ENCODE measurements around the gene PTK7.

PTK7 gene

GRCh38 chr6:43146709-43147688, 70.9 kb downstream of the PTK7 start:
- DNase-seq (ENCODE audit: low read depth): no peak

- DNase-seq (ENCODE audit: low read depth): no peak
These were observed 71.8 kb downstream of the PTK7 start for GRCh38 chr6:43147691-43148477.

DNA sequence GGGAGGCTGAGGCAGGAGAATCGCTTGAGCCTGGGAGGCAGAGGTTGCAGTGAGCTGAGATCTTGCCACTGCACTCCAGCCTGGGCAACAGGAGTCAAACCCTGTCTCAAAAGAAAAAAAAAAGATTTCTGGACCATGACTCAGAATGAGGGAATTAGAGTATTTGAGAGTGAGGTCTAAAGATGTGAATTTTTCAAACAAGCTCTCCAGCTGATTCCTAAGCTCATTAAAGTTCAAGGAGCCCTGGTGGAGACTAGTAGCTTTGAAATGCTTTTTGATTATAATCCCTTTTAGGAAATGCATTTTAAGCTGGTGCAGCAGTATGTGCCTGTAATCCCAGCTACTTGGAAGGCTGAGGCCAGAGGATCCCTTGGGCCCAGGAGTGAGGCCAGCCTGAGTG, 73.2 kb downstream of the PTK7 start:
- no peak for DNase-seq (ENCODE audit: low read depth)

DNA sequence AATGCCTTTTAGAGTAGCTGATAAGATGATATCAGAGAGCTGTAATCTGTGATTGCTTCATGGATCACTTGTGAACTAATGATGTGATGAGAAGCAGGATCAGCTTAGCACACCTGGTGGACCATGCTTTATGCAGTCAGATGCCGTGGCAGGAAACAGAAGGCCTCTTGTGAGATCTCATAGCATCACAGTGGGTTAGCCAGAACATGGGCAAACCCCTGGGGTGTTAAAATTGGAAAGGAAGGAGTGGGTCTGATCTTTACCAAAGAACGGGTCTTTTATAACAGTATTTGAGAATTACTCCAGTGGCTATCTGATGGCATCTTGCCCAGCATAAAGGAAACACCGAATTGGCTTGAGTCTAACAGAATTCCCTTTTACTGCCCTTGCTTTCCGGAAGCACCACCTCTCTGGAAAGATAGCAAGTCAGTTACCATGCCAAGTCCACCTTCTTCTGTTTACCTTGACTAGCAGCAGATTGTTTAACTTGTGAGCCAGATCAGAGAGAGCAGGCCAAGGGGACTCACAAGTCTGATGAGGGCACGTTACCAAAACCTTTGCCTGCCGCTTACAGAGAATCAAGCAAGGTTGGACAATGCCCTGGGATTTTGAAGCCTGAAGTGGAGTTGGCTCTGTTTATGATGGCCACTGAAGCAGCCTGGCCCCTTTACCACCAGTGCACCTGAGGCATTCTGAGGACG, 74.1 kb downstream of the PTK7 start:
- DNase-seq (ENCODE audit: low read depth): no peak

DNA sequence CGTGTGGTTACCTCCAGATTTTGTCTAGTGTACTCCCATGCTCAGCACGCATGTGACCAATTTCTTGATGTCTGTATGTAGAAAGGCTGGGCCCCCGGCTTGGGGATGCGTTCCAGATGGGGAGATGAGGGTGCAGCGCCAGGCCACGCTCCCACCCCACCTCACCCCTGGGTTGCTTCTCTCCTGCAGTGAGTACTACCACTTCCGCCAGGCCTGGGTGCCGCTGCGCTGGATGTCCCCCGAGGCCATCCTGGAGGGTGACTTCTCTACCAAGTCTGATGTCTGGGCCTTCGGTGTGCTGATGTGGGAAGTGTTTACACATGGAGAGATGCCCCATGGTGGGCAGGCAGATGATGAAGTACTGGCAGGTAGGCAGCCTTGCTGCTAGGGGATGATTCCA, 83.5 kb downstream of the PTK7 start:
- DNase-seq (ENCODE audit: low read depth): no peak

DNA sequence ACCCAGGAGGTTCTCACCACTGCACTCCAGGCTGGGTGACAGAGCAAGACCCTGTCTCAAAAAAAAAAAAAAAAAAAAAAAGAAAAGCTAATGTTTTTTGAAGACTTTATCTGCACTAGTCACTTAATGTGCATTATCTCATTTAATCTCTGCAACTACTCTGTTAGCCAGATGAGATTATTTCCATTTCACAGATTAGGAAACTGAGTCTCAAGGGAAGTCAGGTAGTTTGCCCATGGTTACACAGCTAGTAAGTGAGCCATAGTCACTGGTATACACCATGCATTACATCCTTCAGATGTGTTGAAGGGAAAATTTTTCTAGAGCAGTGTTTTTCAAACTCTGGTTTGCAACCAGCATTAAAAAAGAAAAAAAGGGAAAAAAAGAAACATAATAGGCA, 87.8 kb downstream of the PTK7 start:
- DNase-seq (ENCODE audit: low read depth): no peak

DNA sequence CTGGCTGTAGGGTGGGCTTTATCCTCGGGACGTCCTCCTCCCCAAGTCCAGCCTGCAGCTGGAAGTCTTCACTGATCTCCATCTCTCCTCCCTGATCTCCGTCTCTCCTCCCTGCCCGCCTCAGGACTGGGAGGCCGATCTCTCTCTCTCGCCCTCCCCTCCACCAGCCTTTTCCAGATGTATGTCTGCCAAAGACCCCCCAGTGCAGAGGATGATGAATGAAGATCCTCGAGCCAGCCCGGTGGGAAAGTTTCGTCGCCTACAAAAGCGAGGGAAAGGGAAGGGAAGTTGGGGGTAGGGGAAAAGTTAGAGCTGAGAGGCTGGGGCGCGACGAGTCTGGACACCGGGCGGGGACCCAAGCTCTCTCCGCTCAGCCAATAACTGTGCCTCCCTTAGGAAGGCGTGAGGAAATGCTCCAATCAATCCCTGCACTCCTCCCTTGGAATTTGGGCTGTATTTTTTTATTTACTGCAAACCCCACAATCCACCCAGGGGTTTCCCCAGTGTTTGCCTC, 94.4 kb downstream of the PTK7 start:
- DNase-seq (ENCODE audit: low read depth): no peak

DNA sequence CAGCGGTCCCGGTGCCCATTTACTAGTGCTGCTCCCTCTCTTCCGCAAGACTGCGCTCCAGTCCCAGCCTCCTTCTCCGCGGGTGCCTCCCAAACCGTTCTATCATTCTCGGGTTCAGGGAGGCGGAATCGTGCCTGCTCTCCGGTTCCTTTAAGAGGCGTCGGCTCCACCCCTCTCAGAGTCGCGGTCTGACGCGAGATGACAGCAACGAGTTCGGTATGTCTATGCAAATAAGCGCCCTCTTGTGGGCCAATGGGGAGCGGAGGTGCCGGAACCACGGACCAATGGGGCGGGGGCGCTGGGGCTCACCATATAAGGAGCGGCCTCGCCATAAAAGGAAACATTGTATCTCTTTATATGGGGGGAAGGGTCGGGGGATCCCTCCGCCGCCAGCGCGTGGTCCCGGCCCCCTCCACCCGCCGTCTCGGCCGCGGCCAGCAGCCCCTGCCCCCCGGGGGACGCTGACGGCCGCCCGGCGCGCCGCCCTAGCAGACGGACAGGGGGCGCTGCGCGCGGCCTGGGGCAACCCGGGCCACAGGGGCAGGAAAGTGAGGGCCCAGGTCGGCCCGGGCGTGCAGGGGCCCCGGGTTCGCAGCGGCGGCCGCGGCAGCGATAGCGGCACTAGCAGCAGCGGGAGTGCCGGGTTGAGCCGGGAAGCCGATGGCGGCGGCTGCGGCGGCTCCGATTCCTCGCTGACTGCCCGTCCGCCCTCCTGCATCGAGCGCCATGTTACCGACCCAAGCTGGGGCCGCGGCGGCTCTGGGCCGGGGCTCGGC, 95.0 kb downstream of the PTK7 start, which contains the start of gene SRF:
SRF (plus strand) TSS at position 339 of the 776 bp plus-strand sequence; CDS start at position 727, 388 bp downstream.
- DNase-seq (ENCODE audit: low read depth): peak; percentile 96

- peak; percentile 27 for DNase-seq (ENCODE audit: low read depth)
These were observed 95.6 kb downstream of the PTK7 start for GRCh38 chr6:43171707-43172103.

DNA sequence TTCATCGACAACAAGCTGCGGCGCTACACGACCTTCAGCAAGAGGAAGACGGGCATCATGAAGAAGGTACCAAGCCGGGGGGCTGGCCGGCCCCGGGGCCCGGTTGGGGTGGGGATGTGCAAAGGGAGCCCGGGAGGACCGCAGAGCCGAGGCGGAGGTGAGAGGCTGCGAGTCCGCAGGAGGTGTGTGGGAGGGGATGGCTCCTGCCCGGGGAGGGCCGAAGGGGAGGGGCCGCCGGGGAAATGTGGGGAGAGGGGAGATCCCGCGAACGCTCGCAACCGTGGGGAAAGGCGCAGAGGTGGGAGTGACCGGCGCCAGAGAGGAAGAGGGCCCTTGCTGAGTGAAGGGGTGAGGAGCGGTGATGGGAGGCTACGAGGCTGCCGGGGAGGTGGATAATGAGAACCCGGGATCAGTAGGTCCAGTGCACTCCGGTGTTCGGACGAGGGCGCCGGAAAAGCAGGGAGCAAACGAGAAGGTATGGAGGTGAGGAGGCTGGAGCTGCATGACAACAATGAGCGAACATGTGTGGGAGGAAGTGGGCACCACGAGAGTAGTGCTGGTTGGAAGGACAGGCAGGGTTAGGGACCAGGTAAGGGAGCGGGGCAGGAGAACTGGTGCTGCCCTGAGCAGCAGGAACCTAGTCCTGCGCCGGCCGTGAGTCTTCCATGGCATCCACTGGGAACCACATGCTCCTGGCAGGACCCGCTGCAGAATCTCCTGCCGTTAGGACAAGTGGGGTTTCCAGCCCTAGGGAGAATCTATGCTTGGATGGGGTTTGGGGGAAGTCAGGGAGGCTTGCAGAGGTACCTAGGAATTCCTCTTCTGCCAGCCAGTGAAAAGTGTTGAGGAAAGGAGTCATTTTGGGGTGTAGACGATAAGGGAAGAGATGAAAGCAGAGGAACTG, 96.2 kb downstream of the PTK7 start:
- DNase-seq (ENCODE audit: low read depth): peak; percentile 48

DNA sequence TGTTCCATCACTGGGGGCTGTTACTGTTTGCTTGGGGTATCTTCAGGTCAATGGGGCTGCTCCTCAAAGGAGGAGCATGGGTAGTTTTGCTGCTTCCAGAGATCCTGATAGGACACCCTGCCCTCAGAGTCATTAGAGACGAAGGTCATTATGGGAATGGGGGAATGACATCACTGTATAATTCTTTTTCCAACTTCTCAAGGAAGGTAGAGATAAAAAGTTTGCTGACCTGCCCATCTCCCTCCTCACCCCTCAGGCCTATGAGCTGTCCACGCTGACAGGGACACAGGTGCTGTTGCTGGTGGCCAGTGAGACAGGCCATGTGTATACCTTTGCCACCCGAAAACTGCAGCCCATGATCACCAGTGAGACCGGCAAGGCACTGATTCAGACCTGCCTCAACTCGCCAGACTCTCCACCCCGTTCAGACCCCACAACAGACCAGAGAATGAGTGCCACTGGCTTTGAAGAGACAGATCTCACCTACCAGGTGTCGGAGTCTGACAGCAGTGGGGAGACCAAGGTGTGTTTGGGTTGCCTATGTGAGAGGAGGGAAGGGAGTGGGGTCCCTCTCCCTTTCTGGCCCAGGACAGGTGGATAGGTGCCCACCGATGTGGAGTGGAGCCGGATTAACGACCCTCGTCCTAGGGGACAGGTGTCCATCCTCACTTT, 97.6 kb downstream of the PTK7 start:
- DNase-seq (ENCODE audit: low read depth): no peak

- peak; percentile 90 for DNase-seq (ENCODE audit: low read depth)
These were observed 98.4 kb downstream of the PTK7 start for GRCh38 chr6:43174263-43175112.

GRCh38 chr6:43175676-43176422, 99.7 kb downstream of the PTK7 start:
- no peak for DNase-seq (ENCODE audit: low read depth)

DNA sequence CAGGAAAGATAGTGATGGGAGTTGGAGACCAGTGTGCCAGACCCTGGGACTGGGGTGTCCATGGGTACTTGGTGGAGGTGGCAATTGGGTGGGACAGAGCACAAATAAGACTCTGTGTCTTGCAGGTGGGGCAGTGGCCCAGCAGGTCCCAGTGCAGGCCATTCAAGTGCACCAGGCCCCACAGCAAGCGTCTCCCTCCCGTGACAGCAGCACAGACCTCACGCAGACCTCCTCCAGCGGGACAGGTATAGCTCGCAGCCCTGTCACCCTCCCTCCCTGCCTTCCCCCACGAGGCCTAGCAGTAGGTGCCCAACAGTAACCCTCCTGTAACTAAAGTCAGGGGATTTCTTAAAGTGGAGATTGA, 100.3 kb downstream of the PTK7 start:
- DNase-seq (ENCODE audit: low read depth): no peak

DNA sequence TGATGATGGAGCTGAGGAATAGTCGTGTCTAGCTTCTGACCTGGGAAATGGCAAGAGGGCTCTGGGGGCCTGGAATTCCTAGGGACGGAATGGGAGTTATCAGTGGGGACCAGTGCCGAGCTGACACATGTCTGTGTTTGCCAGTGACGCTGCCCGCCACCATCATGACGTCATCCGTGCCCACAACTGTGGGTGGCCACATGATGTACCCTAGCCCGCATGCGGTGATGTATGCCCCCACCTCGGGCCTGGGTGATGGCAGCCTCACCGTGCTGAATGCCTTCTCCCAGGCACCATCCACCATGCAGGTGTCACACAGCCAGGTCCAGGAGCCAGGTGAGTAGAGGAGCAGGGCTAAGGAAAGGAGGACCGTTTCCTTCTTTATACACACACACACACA, 102.0 kb downstream of the PTK7 start:
- no peak for DNase-seq (ENCODE audit: low read depth)

DNA sequence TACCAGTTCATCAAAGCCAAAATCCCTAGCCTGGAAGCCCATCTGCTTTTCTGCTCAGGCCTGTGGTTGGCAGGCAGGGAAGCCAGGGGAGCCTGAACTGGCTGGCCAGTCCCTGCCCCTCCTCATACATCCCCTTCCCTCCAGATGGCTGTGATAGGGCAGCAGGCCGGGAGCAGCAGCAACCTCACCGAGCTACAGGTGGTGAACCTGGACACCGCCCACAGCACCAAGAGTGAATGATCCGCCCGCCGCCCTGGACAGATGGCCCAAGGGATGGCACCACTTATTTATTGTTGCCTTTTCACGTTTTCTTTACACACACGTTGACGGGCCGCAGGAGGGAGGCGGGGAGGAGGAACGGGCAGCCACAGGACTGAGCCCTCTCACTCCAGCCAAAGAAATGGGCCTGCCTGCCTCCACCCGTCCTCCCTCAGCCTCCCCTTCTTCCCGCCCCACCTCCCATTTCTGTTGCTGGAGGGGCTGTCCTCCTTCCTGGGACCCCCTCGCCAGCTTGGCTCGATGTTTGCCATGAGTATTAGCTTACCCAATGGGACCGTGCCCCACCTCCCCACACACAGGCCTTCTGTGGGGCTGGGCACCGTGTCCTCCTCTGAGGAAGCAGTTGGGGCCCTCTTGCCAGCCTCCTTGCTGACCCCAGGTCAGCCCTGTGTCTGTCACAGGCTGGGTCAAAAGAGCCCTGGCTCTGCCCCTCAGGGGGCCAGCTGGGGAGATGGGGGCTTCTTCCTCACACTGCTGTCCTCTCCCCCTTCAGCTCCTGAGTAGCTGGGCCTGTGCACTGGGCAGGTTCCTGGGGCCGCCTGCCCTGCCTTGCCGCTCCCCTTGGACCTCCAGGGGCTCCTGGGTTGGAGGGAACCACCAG, 103.1 kb downstream of the PTK7 start:
- no peak for DNase-seq (ENCODE audit: low read depth)

GRCh38 chr6:43180058-43180457, 103.9 kb downstream of the PTK7 start:
- no peak for DNase-seq (ENCODE audit: low read depth)

Data from activated T-cell treated with anti-CD3 and anti-CD28 coated beads for 48 hours (primary cell).